IMR-90 (cell line): ENCODE data around the gene SOX6. TPM values are rescaled to one million over a fixed set of nuclear protein-coding genes. Genes with fewer than 3 reads are reported as not detected.

ENCODE experiments used
- ATAC-seq: fragments of 200-7000 bp; cut with Tn5 transposase; 2 replicates; pipeline ENCODE4 v1.9.1; 2020; ENCODE audit warnings: low read depth, mild to moderate bottlenecking, moderate library complexity
- BruUV-seq: library from RNA; stranded (reverse); fragments of 400-500 nt; replicated peaks from 2 replicates; lab custom pipeline; 2021; lab: Mats Ljungman, UMichigan
- CTCF ChIA-PET: fragments of 300-600 bp; formaldehyde crosslinking; extraction: SDS; loops from one replicate; lab custom pipeline; 2021; ENCODE audit warnings: antibody characterized with exemption; lab: Yijun Ruan, JAX
- POLR2A ChIA-PET: fragments of 300-600 bp; sonication (Branson Sonifier 250); formaldehyde crosslinking; loops from one replicate; lab custom pipeline; 2022; ENCODE audit warnings: antibody characterized with exemption; ENCODE audit not compliant: unreplicated experiment; lab: Charles Lee
- DNase-seq: peaks from one replicate; pipeline ENCODE4 v3.0.0; 2013
- H2AFZ ChIP-seq: replicated peaks from 2 replicates; pipeline ENCODE3; 2013; ENCODE audit warnings: low read length, mild to moderate bottlenecking; ENCODE audit not compliant: poor library complexity
- H2AK5ac ChIP-seq: 2 replicates; pipeline ENCODE4 v1.6.1; 2013; ENCODE audit warnings: low read depth, low read length, inconsistent platforms
- H2AK9ac ChIP-seq: replicated peaks from 2 replicates; pipeline ENCODE3; 2013; ENCODE audit warnings: mild to moderate bottlenecking, low read depth, low read length, moderate library complexity; ENCODE audit not compliant: poor library complexity
- H2BK120ac ChIP-seq: 2 replicates; pipeline ENCODE4 v1.6.1; 2013; ENCODE audit warnings: low read depth, low read length, inconsistent platforms
- H2BK15ac ChIP-seq: 3 replicates; pipeline ENCODE4 v1.6.1; 2013; ENCODE audit warnings: low read depth, low read length, inconsistent platforms
- H2BK20ac ChIP-seq: 2 replicates; pipeline ENCODE4 v1.6.1; 2013; ENCODE audit warnings: low read depth, mild to moderate bottlenecking, inconsistent platforms, low read length, moderate library complexity
- H2BK5ac ChIP-seq: 2 replicates; pipeline ENCODE4 v1.6.1; 2013; ENCODE audit warnings: mild to moderate bottlenecking, low read depth, low read length, inconsistent platforms; ENCODE audit not compliant: poor library complexity, severe bottlenecking
- H3K14ac ChIP-seq: replicated peaks from 2 replicates; pipeline ENCODE4 v1.6.1; 2013; ENCODE audit warnings: low read depth, low read length, inconsistent platforms
- H3K18ac ChIP-seq: 2 replicates; pipeline ENCODE4 v1.6.1; 2013; ENCODE audit warnings: low read depth, low read length, control low read depth
- H3K23ac ChIP-seq: 2 replicates; pipeline ENCODE4 v1.6.1; 2013; ENCODE audit warnings: low read depth, low read length, inconsistent platforms
- H3K27ac ChIP-seq: 2 replicates; pipeline ENCODE4 v1.5.1; 2013; ENCODE audit warnings: mild to moderate bottlenecking, control low read depth, low read length; ENCODE audit not compliant: insufficient read depth
- H3K27me3 ChIP-seq: 2 replicates; pipeline ENCODE4 v1.6.1; 2013; ENCODE audit warnings: low read length; ENCODE audit not compliant: control insufficient read depth, insufficient read depth
- H3K36me3 ChIP-seq: 2 replicates; pipeline ENCODE4 v1.6.1; 2013; ENCODE audit warnings: low read length, mixed read lengths; ENCODE audit not compliant: control insufficient read depth, insufficient read depth
- H3K4ac ChIP-seq: 2 replicates; pipeline ENCODE4 v1.6.1; 2013; ENCODE audit warnings: low read depth, low read length, inconsistent platforms
- H3K4me1 ChIP-seq: 2 replicates; pipeline ENCODE4 v1.6.1; 2013; ENCODE audit warnings: low read length, mixed read lengths; ENCODE audit not compliant: control insufficient read depth, insufficient read depth
- H3K4me2 ChIP-seq: 2 replicates; pipeline ENCODE4 v1.6.1; 2013; ENCODE audit warnings: low read depth, mild to moderate bottlenecking, control low read depth, low read length, moderate library complexity
- H3K4me3 ChIP-seq: 2 replicates; pipeline ENCODE4 v1.5.1; 2013; ENCODE audit warnings: low read depth, mild to moderate bottlenecking, control low read depth, low read length, moderate library complexity; ENCODE audit not compliant: insufficient read depth
- H3K56ac ChIP-seq: 2 replicates; pipeline ENCODE4 v1.6.1; 2013; ENCODE audit warnings: low read length, inconsistent platforms; ENCODE audit not compliant: insufficient read depth; ENCODE audit errors: extremely low read depth
- H3K79me1 ChIP-seq, 2 experiments: 2 replicates each; pipeline ENCODE4 v1.6.1; 2013; ENCODE audit warnings: low read length in 2 of 2, inconsistent platforms in 1 of 2, low read depth in 1 of 2
- H3K9ac ChIP-seq: 2 replicates; pipeline ENCODE4 v1.6.1; 2013; ENCODE audit warnings: low read depth, low read length, control low read depth
- H3K9me1 ChIP-seq: 2 replicates; pipeline ENCODE4 v1.6.1; 2013; ENCODE audit warnings: low read length, inconsistent platforms; ENCODE audit not compliant: insufficient read depth
- H3K9me3 ChIP-seq: 2 replicates; pipeline ENCODE4 v1.6.1; 2013; ENCODE audit warnings: low read length; ENCODE audit not compliant: control insufficient read depth, insufficient read depth
- H4K20me1 ChIP-seq: 2 replicates; pipeline ENCODE4 v1.6.1; 2013; ENCODE audit warnings: low read length, inconsistent platforms; ENCODE audit not compliant: insufficient read depth
- H4K5ac ChIP-seq: 2 replicates; pipeline ENCODE4 v1.6.1; 2013; ENCODE audit warnings: mild to moderate bottlenecking, low read depth, low read length, control low read depth
- H4K8ac ChIP-seq, 2 experiments: 2 replicates each; pipeline ENCODE4 v1.6.1; 2013; ENCODE audit warnings: low read depth in 2 of 2, low read length in 2 of 2, control low read depth in 1 of 2, inconsistent platforms in 1 of 2
- H4K91ac ChIP-seq: 2 replicates; pipeline ENCODE4 v1.6.1; 2013; ENCODE audit warnings: low read depth, low read length, inconsistent platforms; ENCODE audit not compliant: insufficient read depth
- BHLHE40 ChIP-seq: fragments of 150-350 bp; IDR thresholded peaks from 2 replicates; pipeline ENCODE4 v1.6.1; 2016; ENCODE audit warnings: mild to moderate bottlenecking, low read depth, low read length
- CEBPB ChIP-seq: IDR thresholded peaks from 2 replicates; pipeline ENCODE4 v1.6.1; 2012; ENCODE audit warnings: low read depth, low read length, improper control_type of control experiment
- CHD1 ChIP-seq: IDR thresholded peaks from 2 replicates; pipeline ENCODE4 v1.6.1; 2012; ENCODE audit warnings: low read depth, low read length, improper control_type of control experiment
- ELK1 ChIP-seq: fragments of 150-350 bp; IDR thresholded peaks from 2 replicates; pipeline ENCODE4 v1.6.1; 2016; ENCODE audit warnings: low read depth, mild to moderate bottlenecking, low read length, moderate library complexity, borderline replicate concordance
- FOS ChIP-seq: fragments of 150-350 bp; IDR thresholded peaks from 2 replicates; pipeline ENCODE4 v1.6.1; 2016; ENCODE audit warnings: low read depth, low read length
- MAFK ChIP-seq: IDR thresholded peaks from 2 replicates; pipeline ENCODE4 v1.6.1; 2012; ENCODE audit warnings: low read depth, low read length, improper control_type of control experiment
- MAZ ChIP-seq: IDR thresholded peaks from 2 replicates; pipeline ENCODE4 v1.6.1; 2012; ENCODE audit warnings: low read depth, mild to moderate bottlenecking, low read length, improper control_type of control experiment, moderate library complexity, borderline replicate concordance
- MXI1 ChIP-seq: IDR thresholded peaks from 2 replicates; pipeline ENCODE4 v1.6.1; 2012; ENCODE audit warnings: low read depth, mild to moderate bottlenecking, low read length, moderate library complexity, borderline replicate concordance
- NFE2L2 ChIP-seq: fragments of 150-350 bp; IDR thresholded peaks from 2 replicates; pipeline ENCODE4 v1.6.1; 2016; ENCODE audit warnings: low read depth, mild to moderate bottlenecking, low read length
- POLR2A ChIP-seq: IDR thresholded peaks from 2 replicates; pipeline ENCODE4 v1.6.1; 2012; ENCODE audit warnings: mild to moderate bottlenecking, low read depth, low read length
- RAD21 ChIP-seq: IDR thresholded peaks from 2 replicates; pipeline ENCODE4 v1.6.1; 2012; ENCODE audit warnings: low read length, improper control_type of control experiment
- RCOR1 ChIP-seq: IDR thresholded peaks from 2 replicates; pipeline ENCODE4 v1.6.1; 2012; ENCODE audit warnings: mild to moderate bottlenecking, low read length, improper control_type of control experiment; ENCODE audit not compliant: insufficient replicate concordance
- RFX5 ChIP-seq: IDR thresholded peaks from 2 replicates; pipeline ENCODE4 v1.8.0; 2012; ENCODE audit warnings: low read depth, mild to moderate bottlenecking, low read length, moderate library complexity
- SMC3 ChIP-seq: fragments of 150-350 bp; IDR thresholded peaks from 2 replicates; pipeline ENCODE4 v1.6.1; 2016; ENCODE audit warnings: low read depth, mild to moderate bottlenecking, antibody characterized with exemption, low read length, moderate library complexity
- WGBS, 2 experiments: methylation state at CpG; one replicate each; pipeline versions ENCODE4 v1.1.5 to v1.1.7; 2013; ENCODE audit warnings: missing lambda C conversion rate in 2 of 2; ENCODE audit not compliant: insufficient read length in 1 of 2; ENCODE audit errors: extremely low coverage in 2 of 2; 5-methylcytosine and 5-hydroxymethylcytosine counted together
- dilution Hi-C: fragments of 300-500 bp; cut with HindIII; formaldehyde crosslinking; loops from one replicate; pipeline ENCODE4 v1.14.3; 2018; ENCODE audit warnings: low sequenced_read_pairs; ENCODE audit not compliant: unreplicated experiment
- in situ Hi-C: fragments of 300-500 bp; cut with MboI; formaldehyde crosslinking; loops from 3 replicates; pipeline ENCODE4 v1.14.3; 2019; ENCODE audit warnings: low sequenced_read_pairs, inconsistent platforms, mixed read lengths
- intact Hi-C: fragments of 100-400 bp; cut with micrococcal nuclease; formaldehyde crosslinking; loops from 2 replicates; pipeline ENCODE4 v1.10.0; 2022
- polyA plus RNA-seq, 3 experiments: library from polyadenylated mRNA; depleted of rRNA; stranded (reverse); fragments of >200 nt; gene quantifications; 2 replicates each; pipeline ENCODE4 v1.2.3, GENCODE V29; 2012; ENCODE audit warnings: low replicate concordance in 1 of 3
- total RNA-seq: library from RNA; depleted of rRNA; stranded (reverse); fragments of >200 nt; gene quantifications from 2 replicates; pipeline ENCODE4 v1.2.3, GENCODE V29; 2012
- TF ChIP-seq, protein P1 (sequence below): fragments of 150-350 bp; IDR thresholded peaks from 2 replicates; pipeline ENCODE4 v1.6.1; 2017; ENCODE audit warnings: mild to moderate bottlenecking, antibody characterized with exemption, low read length, low read depth
- TF ChIP-seq, protein P2 (sequence below): conservative IDR thresholded peaks from 2 replicates; pipeline ENCODE4 v1.5.1; 2012; ENCODE audit warnings: mild to moderate bottlenecking, low read depth, low read length, improper control_type of control experiment

SOX6 gene
- total and polyA plus RNA-seq, 2 of the 4 experiments (the other 2 are of a cell fraction), result 1.7 to 7.7 TPM

DNA sequence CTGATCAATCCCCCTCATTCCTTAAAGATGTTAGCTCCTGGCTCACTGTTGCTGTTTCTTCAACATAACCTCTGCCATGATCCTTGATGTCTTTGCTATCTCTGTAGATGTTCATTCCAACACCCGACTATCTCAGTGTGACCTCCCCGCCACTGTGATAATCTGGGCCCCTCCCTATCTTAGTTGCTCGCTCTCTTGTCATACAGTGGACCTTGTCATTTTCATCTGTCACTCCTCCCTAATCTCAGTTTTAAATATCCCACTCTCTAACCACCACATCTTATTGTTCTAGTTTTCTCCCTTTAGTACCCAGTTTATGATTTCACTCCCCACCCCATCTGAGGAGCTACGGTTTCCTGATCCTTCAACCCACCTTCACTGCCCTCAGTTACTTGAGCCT, 379.2 kb downstream of the SOX6 start:
- Histone ChIP-seq H3K36me3 (no peaks in the 10 kb centered on the region), H3K56ac (peak overlapping the region; percentile 58; the same call in 1 of the 2 replicates), H3K79me1 (no peaks in the 10 kb centered on the region), H4K5ac (peak overlapping the region; percentile 82), H3K4ac (peak overlapping the region; percentile 96), H2BK5ac (peak overlapping the region; percentile 86), H4K20me1 (no peaks in the 10 kb centered on the region), H3K14ac (peak overlapping the region; percentile 91), H3K4me1 (peaks cover 12% of the 10 kb centered on the region), H3K27me3 (no peaks in the 10 kb centered on the region), H2BK15ac (peak overlapping the region; percentile 96), H3K23ac (peak overlapping the region; percentile 90), H4K8ac (peak overlapping the region; percentile 44 to 83), H3K9me1 (peaks cover 7% of the 10 kb centered on the region), H3K9ac (no peak overlapping the region), H4K91ac (peak overlapping the region; percentile 94), H3K4me2 (no peak overlapping the region), H3K18ac (peak overlapping the region; percentile 89), H2AK9ac (peak overlapping the region; percentile 47), H3K9me3 (no peaks in the 10 kb centered on the region), H3K4me3 (no peak overlapping the region), H2BK20ac (peak overlapping the region; percentile 97), H2AFZ (peak overlapping the region; percentile 11), H2BK120ac (peak overlapping the region; percentile 95), H3K27ac (peak overlapping the region; percentile 64), H2AK5ac (peak overlapping the region; percentile 97)
- no TSS peak for BruUV-seq
- dilution Hi-C loops (no loop called here), in situ Hi-C loops (no loop called here), intact Hi-C loops (no loop called here)
- DNase-seq (no peak), ATAC-seq (no peak)
- 98% methylated on average over 4 of the region's 4 CpGs; no CpG with 5 or more reads in 1 of the 2 experiments for WGBS, 2 experiments
- TF ChIP-seq MAZ, result no peak
- TF ChIP-seq RAD21, result no peak
- no peak for TF ChIP-seq RFX5
- TF ChIP-seq POLR2A, result no peak
- TF ChIP-seq, protein P1, sequence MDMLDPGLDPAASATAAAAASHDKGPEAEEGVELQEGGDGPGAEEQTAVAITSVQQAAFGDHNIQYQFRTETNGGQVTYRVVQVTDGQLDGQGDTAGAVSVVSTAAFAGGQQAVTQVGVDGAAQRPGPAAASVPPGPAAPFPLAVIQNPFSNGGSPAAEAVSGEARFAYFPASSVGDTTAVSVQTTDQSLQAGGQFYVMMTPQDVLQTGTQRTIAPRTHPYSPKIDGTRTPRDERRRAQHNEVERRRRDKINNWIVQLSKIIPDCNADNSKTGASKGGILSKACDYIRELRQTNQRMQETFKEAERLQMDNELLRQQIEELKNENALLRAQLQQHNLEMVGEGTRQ, result no peak
- no peak for TF ChIP-seq FOS
- no peak for TF ChIP-seq CHD1
- no peak for TF ChIP-seq ELK1
- TF ChIP-seq MXI1, result no peak
- TF ChIP-seq NFE2L2, result no peak
- TF ChIP-seq CEBPB, result no peak
- TF ChIP-seq, protein P2, sequence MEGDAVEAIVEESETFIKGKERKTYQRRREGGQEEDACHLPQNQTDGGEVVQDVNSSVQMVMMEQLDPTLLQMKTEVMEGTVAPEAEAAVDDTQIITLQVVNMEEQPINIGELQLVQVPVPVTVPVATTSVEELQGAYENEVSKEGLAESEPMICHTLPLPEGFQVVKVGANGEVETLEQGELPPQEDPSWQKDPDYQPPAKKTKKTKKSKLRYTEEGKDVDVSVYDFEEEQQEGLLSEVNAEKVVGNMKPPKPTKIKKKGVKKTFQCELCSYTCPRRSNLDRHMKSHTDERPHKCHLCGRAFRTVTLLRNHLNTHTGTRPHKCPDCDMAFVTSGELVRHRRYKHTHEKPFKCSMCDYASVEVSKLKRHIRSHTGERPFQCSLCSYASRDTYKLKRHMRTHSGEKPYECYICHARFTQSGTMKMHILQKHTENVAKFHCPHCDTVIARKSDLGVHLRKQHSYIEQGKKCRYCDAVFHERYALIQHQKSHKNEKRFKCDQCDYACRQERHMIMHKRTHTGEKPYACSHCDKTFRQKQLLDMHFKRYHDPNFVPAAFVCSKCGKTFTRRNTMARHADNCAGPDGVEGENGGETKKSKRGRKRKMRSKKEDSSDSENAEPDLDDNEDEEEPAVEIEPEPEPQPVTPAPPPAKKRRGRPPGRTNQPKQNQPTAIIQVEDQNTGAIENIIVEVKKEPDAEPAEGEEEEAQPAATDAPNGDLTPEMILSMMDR, result no peak
- no peak for TF ChIP-seq BHLHE40
- TF ChIP-seq SMC3, result no peak
- TF ChIP-seq RCOR1, result no peak
- no peak for TF ChIP-seq MAFK
- CTCF ChIA-PET, result interaction anchor here (0.9 to 1.9 kb wide), 2 partner anchors 10 to 11 kb away, joined by 3 to 8 read pairs; no protein-coding TSS in a partner anchor
- POLR2A ChIA-PET, result interaction anchor here (1.2 kb wide), 1 partner anchor 84 kb away, joined by 3 read pairs; no protein-coding TSS in a partner anchor
